Hepatocyte (in vitro differentiated cells): ENCODE data around the gene FGF9.

Experiments used
- EZH2 ChIP-seq: fragments of 200-600 bp; sonication (generic); IDR thresholded peaks from 2 replicates; pipeline ENCODE4 v1.6.1; 2016; ENCODE audit warnings: antibody characterized with exemption, mild to moderate bottlenecking, borderline replicate concordance
- TF ChIP-seq, protein P1 (sequence below): fragments of 200-600 bp; sonication (generic); IDR thresholded peaks from 2 replicates; pipeline ENCODE4 v1.5.1; 2016; ENCODE audit warnings: antibody characterized with exemption, mild to moderate bottlenecking; ENCODE audit not compliant: poor library complexity

DNA sequence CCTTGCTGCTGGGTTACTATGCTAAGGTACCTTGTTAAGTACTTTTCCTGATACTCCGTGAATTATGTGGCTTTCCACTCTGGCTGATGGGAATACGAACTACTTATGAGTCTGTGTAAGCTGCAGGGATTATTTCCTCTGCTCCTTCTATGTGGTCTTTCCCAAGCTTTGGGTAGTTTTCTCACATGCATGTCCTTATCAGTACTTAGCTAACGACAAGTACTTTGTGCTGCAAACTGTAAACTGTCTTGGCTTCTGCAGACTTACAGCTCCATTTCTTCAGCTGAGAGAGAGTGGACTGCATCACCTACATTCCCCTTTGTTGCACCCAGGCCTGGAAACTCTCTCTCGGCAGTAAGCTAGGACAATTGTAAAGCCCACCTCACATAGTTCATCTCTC is 76.6 kb downstream of the FGF9 start:
- TF ChIP-seq, protein P1, sequence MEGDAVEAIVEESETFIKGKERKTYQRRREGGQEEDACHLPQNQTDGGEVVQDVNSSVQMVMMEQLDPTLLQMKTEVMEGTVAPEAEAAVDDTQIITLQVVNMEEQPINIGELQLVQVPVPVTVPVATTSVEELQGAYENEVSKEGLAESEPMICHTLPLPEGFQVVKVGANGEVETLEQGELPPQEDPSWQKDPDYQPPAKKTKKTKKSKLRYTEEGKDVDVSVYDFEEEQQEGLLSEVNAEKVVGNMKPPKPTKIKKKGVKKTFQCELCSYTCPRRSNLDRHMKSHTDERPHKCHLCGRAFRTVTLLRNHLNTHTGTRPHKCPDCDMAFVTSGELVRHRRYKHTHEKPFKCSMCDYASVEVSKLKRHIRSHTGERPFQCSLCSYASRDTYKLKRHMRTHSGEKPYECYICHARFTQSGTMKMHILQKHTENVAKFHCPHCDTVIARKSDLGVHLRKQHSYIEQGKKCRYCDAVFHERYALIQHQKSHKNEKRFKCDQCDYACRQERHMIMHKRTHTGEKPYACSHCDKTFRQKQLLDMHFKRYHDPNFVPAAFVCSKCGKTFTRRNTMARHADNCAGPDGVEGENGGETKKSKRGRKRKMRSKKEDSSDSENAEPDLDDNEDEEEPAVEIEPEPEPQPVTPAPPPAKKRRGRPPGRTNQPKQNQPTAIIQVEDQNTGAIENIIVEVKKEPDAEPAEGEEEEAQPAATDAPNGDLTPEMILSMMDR = no peak
- TF ChIP-seq EZH2 = no peak
